HUES64 (cell line): ENCODE data around the gene HBE1.
"Not testable (repeated sequence)": the region's sequence is repeated elsewhere in the genome, so short reads cannot be mapped to it uniquely, and the experiment has no call there.

Experiments used
- H3K27ac ChIP-seq: 2 replicates; pipeline ENCODE4 v1.7.0; 2013; ENCODE audit warnings: low read depth, low read length, inconsistent platforms
- H3K27me3 ChIP-seq: 2 replicates; pipeline ENCODE4 v1.6.1; 2013; ENCODE audit warnings: mild to moderate bottlenecking, low read length; ENCODE audit not compliant: insufficient read depth
- H3K36me3 ChIP-seq: 2 replicates; pipeline ENCODE4 v1.6.1; 2013; ENCODE audit warnings: mild to moderate bottlenecking, low read length; ENCODE audit not compliant: insufficient read depth
- H3K4me1 ChIP-seq: 2 replicates; pipeline ENCODE4 v1.6.1; 2013; ENCODE audit warnings: mild to moderate bottlenecking, low read length, moderate library complexity; ENCODE audit not compliant: insufficient read depth
- H3K4me3 ChIP-seq: 2 replicates; pipeline ENCODE4 v1.5.1; 2013; ENCODE audit warnings: mild to moderate bottlenecking, low read length, moderate library complexity
- H3K9ac ChIP-seq: 2 replicates; pipeline ENCODE4 v1.6.1; 2013; ENCODE audit warnings: mild to moderate bottlenecking, low read depth, low read length
- H3K9me3 ChIP-seq: 2 replicates; pipeline ENCODE4 v1.6.1; 2013; ENCODE audit warnings: low read depth, low read length; ENCODE audit not compliant: insufficient read depth
- WGBS: fragments of 150-250, 120-280 bp; methylation state at CpG from one replicate; pipeline ENCODE4 v1.1.7; 2013; ENCODE audit warnings: missing lambda C conversion rate; 5-methylcytosine and 5-hydroxymethylcytosine counted together

HBE1 gene

DNA sequence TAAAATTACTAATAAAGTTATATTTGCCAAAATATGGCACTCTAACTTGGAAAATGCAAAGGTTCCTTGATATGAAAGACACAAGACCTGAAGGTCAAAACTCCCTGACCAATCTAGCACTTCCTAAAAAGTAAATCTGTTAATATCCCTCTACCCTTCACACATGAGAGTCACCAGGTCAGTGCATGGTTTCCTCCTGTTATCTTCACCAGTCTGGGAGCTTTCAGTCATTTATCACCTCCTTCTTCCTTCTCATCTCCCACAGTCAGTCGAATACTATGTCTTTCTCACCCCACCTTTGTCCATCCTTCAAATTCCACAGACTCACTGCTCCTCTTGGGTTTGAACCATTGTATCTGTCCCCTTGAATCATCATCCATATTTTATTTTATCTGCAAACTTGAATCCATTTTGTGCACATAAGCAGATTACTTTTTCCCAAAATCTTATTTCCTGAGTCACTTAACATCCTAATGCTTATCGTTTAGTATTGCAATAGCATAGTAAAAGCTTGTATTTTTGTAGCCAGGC, 2.6 kb downstream of the HBE1 start:
- Histone ChIP-seq H3K36me3 (no peaks in the 10 kb centered on the region), H3K9me3 (no peaks in the 10 kb centered on the region), H3K4me1 (no peaks in the 10 kb centered on the region), H3K27me3 (no peaks in the 10 kb centered on the region), H3K4me3 (no peak overlapping the region), H3K27ac (no peak overlapping the region), H3K9ac (no peak overlapping the region)
- WGBS, result 93% methylated on average over 2 of the region's 2 CpGs

DNA sequence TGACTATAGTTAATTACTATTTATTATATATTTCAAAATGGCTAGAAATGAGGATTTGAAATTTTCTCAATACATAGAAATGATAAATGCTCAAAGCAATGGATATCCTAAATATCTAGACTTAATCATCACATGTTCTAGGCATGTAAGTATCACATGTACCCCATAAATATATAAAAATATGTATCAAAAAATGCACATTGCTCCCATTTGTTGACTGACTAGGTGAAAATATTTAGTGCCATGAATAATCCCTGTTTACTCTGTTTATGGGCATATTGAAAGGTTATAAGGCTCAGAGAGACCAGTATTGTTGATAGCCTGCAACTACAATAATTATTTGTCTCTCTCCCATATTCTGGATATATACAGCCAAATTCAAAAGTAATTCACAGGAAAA, 3.1 kb downstream of the HBE1 start:
- Histone ChIP-seq H3K4me3 (no peak overlapping the region), H3K27ac (no peak overlapping the region), H3K4me1 (no peaks in the 10 kb centered on the region), H3K36me3 (no peaks in the 10 kb centered on the region), H3K9me3 (no peaks in the 10 kb centered on the region), H3K27me3 (no peaks in the 10 kb centered on the region), H3K9ac (no peak overlapping the region)

DNA sequence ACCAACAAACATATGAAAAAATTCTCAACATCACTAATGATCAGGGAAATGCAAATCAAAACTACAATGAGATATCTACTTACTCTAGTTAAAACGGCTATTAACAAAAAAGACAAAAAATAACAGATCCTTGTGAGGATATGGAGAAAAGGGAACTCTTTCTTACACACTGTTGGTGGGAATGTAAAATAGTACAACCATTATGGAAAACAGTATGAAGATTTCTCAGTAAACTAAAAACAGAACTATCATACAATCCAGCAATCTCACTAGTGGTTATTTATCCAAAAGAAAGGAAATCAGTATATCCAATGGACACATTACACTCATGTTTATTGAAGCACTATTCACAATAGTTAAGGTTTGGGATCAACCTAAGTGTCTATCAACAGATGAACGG, 3.9 kb downstream of the HBE1 start:
- Histone ChIP-seq H3K9ac (no peak overlapping the region), H3K9me3 (no peaks in the 10 kb centered on the region), H3K27me3 (no peaks in the 10 kb centered on the region), H3K4me3 (no peak overlapping the region), H3K36me3 (no peaks in the 10 kb centered on the region), H3K4me1 (no peaks in the 10 kb centered on the region), H3K27ac (no peak overlapping the region)
- 100% methylated on average over 1 of the region's 2 CpGs for WGBS

DNA sequence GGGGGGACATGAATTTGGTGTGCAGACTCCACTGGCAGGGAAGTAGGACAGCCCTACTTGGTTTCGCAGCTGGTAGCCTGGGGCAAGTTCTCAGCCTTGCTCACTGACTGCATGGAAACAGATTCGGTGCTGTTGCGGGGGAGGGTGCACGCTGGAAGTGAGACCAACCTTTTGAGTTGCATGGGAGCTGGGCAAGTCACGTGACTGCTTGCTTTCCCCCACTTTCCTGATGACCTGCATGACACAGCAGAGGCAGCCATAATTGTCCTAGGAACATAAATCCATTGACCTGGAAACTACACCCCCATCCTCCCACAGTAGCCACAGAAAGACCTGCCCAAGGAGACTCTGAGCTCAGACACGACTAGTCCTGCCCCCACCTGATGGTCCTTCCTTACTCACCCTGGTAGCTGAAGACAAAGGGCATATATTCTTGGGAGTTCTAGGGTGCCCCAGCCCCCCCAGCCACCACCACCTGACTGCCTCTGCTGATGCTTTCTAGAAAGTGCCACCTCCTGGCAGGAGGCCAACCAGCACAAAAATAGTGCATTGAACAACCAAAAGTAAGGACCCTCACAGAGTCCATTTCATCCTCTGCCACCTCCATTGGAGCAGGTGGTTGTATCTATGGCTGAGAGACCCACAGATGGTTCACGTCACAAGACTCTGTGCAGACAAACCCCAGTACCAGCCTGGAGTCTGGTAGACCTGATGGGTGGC, 11.0 kb downstream of the HBE1 start:
- H3K9ac ChIP-seq, result no peak overlapping the region
- no peaks in the 10 kb centered on the region for H3K36me3 ChIP-seq
- no peak overlapping the region for H3K4me3 ChIP-seq
- H3K27ac ChIP-seq, result no peak overlapping the region; the same call in 1 of the 2 replicates
- no peaks in the 10 kb centered on the region for H3K9me3 ChIP-seq
- 71% methylated on average over 7 of the region's 7 CpGs for WGBS
- peaks cover 19% of the 10 kb centered on the region for H3K4me1 ChIP-seq
- no peaks in the 10 kb centered on the region; the same call in 1 of the 2 replicates for H3K27me3 ChIP-seq

DNA sequence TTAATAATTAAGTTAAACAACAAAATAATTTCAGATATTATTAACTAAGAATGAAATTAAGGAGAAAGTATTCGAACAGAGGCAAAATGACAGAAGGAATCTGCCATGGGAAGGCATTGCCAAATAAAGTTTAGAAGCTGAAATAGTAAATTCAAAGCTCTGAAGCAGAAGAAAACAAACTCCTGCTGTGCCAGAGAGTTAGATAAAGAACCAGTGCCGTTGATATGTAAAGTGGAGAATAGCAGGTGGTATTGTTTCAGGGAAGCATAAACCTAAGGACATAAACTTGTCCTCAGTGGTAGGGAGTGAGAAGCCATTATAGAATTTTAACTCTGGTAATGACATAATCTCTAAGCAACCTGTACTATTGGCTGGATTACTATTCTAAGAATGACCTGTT, 12.4 kb downstream of the HBE1 start:
- 10% methylated on average over 2 of the region's 2 CpGs for WGBS
- no peaks in the 10 kb centered on the region for H3K36me3 ChIP-seq
- H3K27ac ChIP-seq, result no peak overlapping the region; the same call in 1 of the 2 replicates
- no peak overlapping the region for H3K4me3 ChIP-seq
- H3K4me1 ChIP-seq, result peaks cover 19% of the 10 kb centered on the region
- no peaks in the 10 kb centered on the region; the same call in 1 of the 2 replicates for H3K27me3 ChIP-seq
- H3K9me3 ChIP-seq, result no peaks in the 10 kb centered on the region
- no peak overlapping the region for H3K9ac ChIP-seq

DNA sequence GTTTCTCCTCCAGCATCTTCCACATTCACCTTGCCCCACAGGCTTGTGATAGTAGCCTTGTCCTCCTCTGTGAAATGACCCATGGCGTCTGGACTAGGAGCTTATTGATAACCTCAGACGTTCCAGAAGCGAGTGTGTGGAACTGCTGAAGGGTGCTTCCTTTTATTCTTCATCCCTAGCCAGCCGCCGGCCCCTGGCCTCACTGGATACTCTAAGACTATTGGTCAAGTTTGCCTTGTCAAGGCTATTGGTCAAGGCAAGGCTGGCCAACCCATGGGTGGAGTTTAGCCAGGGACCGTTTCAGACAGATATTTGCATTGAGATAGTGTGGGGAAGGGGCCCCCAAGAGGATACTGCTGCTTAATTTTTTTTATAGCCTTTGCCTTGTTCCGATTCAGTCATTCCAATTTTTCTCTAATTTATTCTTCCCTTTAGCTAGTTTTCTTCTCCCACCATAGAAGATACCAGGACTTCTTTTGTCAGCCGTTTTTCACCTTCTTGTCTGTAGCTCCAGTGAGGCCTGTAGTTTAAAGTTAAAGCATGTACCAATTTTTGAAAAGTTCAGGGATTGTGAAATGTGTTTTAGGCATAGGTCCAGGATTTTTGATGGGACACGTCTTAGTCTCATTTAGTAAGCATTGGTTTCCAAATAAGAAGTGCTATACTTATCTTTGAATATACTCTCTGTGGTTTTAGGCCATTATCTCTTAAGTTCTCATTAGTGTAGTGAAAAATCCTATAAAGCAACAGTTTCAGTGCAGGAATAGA, 14.9 kb downstream of the HBE1 start, which contains the start of gene HBG2:
TSS of gene HBG2 (minus strand) at position 136 of the 768 bp plus-strand sequence. CDS start at position 83, 53 bp downstream.
- not testable (repeated sequence) for H3K36me3 ChIP-seq, H3K9ac ChIP-seq, H3K27me3 ChIP-seq, H3K9me3 ChIP-seq, H3K4me3 ChIP-seq, H3K27ac ChIP-seq
- peaks cover 19% of the 10 kb centered on the region for H3K4me1 ChIP-seq
- WGBS, result 100% methylated on average over 3 of the region's 9 CpGs

DNA sequence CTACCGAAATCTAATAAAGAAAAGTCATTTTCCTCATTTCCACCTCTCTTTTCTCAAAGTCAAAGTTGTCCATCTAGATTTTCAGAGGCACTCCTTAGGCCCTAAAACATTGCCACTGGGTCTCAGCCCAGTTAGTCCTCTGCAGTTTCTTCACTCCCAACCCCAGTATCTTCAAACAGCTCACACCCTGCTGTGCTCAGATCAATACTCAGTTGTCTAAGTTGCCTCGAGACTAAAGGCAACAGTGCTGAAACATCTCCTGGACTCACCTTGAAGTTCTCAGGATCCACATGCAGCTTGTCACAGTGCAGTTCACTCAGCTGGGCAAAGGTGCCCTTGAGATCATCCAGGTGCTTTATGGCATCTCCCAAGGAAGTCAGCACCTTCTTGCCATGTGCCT, 15.7 kb downstream of the HBE1 start:
- whole genome bisulfite sequencing, result 90% methylated on average over 2 of the region's 2 CpGs
- peaks cover 19% of the 10 kb centered on the region for H3K4me1 ChIP-seq

DNA sequence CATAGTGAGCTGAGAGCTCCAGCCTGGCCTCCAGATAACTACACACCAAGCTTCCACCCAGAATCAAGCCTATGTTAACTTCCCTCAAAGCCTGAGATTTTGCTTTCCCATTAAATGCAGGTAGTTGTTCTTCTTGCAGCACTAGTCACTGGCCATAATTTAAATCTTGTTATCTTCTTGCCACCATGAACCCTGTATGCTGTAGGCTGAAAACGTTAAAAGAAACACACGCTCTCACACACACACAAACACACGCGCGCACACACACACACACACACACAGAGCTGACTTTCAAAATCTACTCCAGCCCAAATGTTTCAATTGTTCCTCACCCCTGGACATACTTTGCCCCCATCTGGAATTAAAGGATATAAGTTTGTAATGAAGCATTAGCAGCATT, 16.3 kb downstream of the HBE1 start:
- peaks cover 16% of the 10 kb centered on the region for H3K4me1 ChIP-seq
- not testable (repeated sequence) for H3K36me3 ChIP-seq, H3K27ac ChIP-seq, H3K27me3 ChIP-seq, H3K9ac ChIP-seq, H3K9me3 ChIP-seq, H3K4me3 ChIP-seq
- WGBS, result 88% methylated on average over 5 of the region's 5 CpGs

More for the DNA sequence above, 15.7 kb downstream of the HBE1 start:
- H3K9ac ChIP-seq, H3K9me3 ChIP-seq, H3K36me3 ChIP-seq, H3K27ac ChIP-seq, H3K4me3 ChIP-seq, H3K27me3 ChIP-seq: not testable (repeated sequence)

DNA sequence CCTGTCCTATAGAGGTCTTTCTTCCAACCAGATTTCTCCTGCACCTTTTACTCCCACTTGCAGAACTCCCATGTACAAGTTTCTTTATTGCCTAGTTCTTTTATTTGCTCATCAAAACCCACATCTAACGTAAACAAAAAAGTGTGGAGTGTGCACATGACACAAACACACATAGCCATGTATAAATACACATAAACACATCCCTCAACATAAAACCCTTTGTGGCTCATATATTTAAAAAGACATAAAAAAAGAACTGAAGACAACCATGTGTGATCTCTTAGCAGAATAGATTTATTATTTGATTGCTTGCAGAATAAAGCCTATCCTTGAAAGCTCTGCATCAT, 16.9 kb downstream of the HBE1 start:
- no peak overlapping the region for H3K27ac ChIP-seq
- no peaks in the 10 kb centered on the region; the same call in 1 of the 2 replicates for H3K27me3 ChIP-seq
- H3K4me3 ChIP-seq, result no peak overlapping the region
- no peak overlapping the region for H3K9ac ChIP-seq
- no peaks in the 10 kb centered on the region for H3K9me3 ChIP-seq
- peaks cover 10% of the 10 kb centered on the region for H3K4me1 ChIP-seq
- WGBS, result 88% methylated on average over 1 of the region's 1 CpG
- H3K36me3 ChIP-seq, result no peaks in the 10 kb centered on the region

DNA sequence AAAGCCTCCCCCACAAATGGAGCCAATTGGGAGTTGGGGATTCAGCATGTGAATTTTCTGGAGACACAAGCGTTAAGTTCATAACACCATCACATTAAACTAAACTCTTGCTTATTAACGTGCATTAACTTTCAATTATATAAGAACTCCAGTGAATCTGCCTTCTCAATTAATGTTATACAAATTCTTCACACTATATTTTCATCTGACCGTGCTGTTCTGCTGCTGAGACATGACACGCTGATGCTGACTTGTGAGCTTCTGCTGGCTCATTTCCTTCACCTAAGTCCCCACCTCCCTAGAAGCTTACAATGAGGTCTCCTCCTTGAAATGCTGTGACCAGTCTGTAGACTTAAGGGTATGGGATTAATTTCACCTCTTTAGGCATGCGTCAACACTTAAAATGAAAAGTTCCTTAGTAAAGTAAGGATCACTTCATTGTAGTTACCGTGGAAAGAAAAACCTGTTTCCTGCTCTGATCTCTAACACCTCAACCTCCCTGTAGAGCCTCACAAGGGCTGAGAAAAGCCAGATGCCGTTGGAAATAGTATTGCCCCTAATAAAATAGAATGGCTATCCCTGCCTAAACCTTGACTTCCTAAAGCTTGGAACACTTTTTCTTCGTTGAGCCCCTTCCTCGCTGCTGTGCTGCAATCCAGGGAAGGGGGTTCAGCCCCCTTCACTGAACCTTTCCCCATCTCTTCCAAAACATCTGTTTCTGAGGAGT, 17.4 kb downstream of the HBE1 start:
- Histone ChIP-seq H3K9me3 (no peaks in the 10 kb centered on the region), H3K36me3 (no peaks in the 10 kb centered on the region), H3K4me3 (no peak overlapping the region), H3K27ac (no peak overlapping the region), H3K27me3 (no peaks in the 10 kb centered on the region; the same call in 1 of the 2 replicates), H3K4me1 (peaks cover 5% of the 10 kb centered on the region), H3K9ac (no peak overlapping the region)
- WGBS, result 95% methylated on average over 9 of the region's 9 CpGs

DNA sequence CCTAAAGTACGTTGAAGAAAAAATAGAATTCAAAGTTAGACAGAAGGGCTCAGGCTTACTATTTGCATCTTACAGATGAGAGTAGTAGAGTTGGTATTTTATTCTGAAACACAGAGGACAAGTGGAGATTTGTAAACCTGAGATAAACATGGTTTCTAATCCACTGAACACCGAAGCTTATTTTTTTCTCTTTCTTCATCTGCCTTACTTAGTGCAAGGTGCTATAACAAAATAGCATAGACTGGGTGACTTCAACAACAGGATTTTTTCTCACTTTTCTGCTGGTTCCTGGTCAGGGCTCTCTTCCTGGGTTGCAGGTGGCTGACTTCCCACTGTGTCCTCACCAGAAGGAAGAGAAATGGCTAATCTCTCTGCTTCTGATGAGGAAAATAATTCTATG, 18.0 kb downstream of the HBE1 start:
- no peak overlapping the region for H3K4me3 ChIP-seq
- 100% methylated on average over 2 of the region's 2 CpGs for WGBS
- H3K9me3 ChIP-seq, result no peaks in the 10 kb centered on the region
- no peaks in the 10 kb centered on the region; the same call in 1 of the 2 replicates for H3K27me3 ChIP-seq
- peaks cover under 1% of the 10 kb centered on the region; the same call in 1 of the 2 replicates for H3K4me1 ChIP-seq
- no peaks in the 10 kb centered on the region for H3K36me3 ChIP-seq
- no peak overlapping the region for H3K9ac ChIP-seq
- H3K27ac ChIP-seq, result no peak overlapping the region
